GM18508 (cell line): ENCODE data around the gene CNTN1.

Source experiments
- ATAC-seq: cut with Tn5 transposase; IDR thresholded peaks from one replicate; pipeline ENCODE4 v1.9.1; 2021; ENCODE audit warnings: moderate number of reproducible peaks; ENCODE audit not compliant: insufficient read depth, unreplicated experiment

CNTN1 gene

GRCh38 chr12:40762072-40762471, 69.8 kb downstream of the CNTN1 start:
- no peak for ATAC-seq

DNA sequence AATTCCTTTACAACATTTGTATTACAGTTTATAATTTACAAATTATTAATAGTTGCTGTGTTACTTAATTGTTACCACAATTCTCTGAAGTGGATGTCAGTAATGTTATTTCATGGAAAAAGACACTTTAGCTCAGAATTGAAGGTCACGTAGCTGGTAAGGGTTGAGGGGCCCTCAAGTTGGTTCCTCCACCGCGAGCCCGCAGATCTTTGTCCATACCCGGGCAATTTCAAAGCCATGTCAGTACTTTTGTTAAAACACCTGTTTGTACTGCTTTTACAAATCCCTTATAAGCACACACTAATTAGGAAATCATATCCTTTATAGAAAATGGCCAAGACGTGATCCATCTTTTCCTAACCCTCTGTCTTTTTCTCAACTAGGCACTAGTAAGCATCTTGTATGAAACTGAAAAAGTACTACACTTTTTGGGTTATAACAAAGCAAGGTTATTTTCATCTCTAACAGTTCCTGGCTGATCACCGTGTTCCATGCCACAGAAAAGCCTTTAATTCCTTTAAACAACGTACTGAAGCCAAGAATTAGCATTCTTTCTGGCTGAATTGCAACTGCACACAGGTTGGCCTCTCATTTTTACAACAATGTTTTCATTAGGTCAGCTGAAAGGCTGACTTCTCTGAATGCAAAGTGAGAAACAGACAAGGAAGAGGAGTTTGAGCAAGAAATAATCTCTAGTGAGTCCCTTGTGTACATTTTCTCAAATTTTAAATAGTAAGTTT, 76.1 kb downstream of the CNTN1 start:
- no peak for ATAC-seq

DNA sequence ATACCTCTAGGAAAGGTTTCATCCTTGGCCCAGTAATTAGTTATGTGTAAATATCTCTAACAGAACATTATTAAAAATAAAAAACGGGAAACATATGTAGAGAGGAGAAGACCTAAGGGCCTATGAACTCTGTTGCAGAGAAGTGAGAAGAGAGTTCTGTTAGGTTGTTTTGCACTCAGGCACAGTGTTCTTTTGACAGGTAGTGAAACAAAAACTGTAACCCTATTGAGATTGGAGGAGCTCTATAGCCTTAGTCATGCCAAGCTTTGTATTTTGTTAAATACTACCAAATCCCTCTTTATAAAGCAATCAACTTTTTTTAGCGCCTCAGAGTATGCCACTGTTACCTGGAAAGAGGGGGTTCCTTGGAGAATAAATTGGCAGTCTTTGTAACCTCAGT, 77.6 kb downstream of the CNTN1 start:
- no peak for ATAC-seq

DNA sequence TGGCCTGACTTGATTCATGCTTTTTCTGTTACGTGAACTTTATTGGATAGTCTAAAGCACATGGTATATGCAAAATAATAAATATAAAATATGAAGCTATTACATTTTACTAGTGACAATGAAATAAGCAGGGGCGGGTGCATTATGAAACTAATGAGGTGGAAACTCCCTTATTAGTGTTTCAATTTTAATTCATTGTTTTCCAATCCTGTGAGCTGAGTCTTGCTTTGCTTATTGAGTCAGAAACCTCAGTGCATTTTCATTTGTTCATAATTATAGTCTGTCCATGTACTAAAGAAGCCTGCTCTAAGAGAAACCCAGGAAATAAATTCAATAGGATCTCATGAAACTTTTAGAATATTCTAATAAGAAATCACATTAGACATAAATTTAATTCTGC, 78.5 kb downstream of the CNTN1 start:
- no peak for ATAC-seq

DNA sequence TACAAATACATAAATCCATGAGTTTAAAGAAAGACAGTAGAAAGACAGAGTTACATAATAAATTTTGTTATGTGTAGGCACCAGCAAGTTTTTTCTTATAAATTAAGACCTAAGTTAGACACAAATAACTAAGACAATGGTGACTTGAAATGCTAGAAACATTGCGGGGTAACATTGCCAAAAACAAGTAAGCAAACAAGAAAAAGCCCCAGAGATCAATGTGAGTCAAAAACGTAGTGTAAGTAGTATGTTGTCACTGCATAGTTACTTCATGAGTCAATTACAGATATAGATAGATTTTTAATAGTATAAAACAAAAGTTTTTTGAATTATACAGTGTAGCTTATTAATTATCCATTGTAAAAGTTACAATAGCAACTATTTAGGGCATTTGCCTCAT, 83.4 kb downstream of the CNTN1 start:
- no peak for ATAC-seq

DNA sequence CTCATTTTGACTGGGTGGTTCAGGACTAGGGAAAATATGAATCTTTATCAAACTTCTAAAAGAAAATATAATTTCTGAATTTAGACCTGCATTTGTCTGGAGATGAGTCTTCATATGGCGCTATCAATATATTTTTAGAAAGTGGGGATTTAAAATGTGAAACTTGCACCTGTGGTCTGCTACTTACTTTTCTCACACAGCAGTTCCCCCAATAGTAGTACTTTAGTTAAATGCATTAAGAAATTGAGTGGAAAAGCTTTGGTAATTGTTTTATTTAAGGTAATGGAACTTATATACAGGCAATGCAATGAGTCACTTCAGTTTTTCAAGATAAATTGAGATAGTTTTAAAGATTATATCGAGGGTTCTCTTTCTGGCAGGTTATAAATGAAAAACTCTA, 91.9 kb downstream of the CNTN1 start:
- no peak for ATAC-seq

GRCh38 chr12:40788276-40788675, 96.0 kb downstream of the CNTN1 start:
- no peak for ATAC-seq

DNA sequence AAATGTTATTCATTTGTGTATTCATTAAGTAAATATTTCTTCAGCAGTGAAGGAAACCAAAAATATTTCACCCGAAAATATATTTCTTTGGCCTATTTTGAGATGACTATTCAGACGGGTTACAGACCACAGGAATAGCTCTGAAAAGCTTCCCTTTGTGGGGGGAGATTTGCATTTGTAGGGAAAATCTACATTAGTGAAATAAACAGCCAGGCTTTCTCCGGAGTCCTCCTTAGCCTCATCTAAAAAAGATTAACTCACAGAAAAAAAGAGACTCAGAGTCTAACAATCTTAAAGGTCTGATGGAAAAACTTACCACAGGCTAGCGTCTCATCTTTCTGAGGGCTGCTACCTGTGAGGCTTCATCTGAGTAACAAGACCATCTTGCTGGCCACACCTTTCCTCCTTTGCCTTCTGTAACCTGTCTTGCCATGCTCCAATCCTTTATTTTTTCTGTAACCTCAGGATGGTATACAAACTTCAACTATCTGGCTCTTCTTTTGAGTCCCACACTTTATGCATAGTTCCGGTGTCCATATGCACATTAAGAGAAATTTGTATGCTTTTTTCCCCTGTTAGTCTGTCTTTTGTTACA, 100.7 kb downstream of the CNTN1 start:
- no peak for ATAC-seq

DNA sequence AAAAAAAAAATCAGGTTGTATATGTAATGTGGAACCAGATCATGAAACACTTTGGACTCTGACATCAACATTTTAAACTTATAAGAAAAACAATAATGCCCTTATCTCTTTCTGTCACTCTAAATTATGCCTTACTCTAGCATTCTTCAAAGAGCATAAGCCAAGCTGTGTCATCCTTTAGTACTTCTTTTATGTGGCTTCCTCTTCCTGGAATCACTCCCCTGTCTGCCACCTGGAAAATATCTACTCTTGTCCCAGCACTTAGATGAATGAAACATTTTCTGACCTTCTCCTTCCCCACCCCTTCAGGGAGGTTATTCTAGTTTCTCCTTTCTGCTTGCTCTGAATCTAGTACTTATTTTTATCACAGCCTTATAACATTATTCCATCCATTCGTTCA, 101.2 kb downstream of the CNTN1 start:
- no peak for ATAC-seq

DNA sequence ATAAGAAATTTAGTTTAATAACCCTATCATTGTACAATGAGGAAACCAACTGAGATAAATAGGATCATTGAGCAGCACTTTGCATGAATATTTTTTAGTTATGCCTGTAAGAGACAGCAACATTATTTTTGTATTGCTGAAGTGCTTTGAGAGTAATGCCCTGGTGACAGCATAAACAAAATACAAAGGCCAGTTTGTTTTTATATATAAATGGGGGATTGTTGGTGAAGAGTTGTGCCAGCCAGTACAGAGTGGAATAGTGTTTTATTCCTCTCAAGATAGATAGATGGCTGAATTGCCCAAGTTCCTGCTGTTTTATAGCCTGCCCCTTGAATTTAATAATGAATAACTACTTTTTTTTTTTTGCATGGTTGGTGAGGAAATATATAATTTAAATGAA, 101.8 kb downstream of the CNTN1 start:
- no peak for ATAC-seq

- no peak for ATAC-seq
Measured at GRCh38 chr12:40801082-40801481, 108.8 kb downstream of the CNTN1 start.

DNA sequence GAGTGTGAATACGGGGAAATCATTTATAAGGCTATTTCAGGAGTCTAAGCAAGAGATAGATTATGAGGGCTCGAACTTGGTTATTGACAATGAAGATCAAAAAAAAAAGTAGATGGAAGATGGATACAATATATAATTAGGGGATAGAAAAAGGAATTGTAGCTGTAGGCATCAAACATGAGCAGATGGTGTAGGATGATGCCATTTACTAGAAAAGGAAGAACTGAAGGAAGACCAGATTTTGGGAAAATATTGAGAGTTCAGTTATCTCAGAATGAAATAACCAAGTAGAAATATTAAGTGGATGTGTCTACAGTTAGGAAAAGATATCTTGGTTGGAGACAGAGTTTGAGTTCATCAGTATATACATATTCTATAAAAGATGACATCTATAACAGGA, 109.6 kb downstream of the CNTN1 start:
- no peak for ATAC-seq

- ATAC-seq = no peak
Measured at GRCh38 chr12:40802656-40803055, 110.4 kb downstream of the CNTN1 start.

DNA sequence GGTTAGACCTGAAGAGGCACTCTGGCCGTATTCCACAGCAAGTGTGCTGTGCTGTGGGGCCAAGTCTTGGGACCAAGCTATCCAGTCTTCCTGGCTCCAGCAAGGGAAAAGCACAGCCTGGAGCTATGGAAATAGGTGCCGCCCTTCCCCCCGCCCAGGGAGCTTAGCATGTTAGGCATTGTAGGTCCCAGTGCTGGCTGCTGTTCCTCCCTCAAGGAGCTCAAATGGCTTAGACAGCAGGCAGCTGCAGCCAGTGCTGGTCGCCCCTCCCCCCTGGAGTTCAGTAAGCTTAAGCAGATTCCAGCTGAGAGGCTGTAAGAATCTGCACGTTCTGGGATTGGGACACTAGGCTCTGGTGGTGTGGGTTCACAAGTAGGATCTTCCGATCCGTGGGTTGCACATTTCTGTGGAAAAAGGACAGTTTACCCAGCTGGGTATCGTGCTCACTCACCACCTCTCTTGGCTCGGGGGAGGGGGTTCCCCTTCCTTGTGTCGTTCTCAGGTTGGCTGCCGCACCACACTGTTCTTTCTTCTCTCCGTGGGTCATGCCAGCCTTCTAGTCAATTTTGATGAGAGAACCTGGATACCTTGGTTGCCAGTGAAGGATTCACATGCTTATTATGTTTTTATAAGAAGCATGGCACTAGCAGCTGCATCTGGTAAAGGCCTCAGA, 127.3 kb downstream of the CNTN1 start:
- ATAC-seq = no peak

GRCh38 chr12:40820794-40821484, 128.7 kb downstream of the CNTN1 start:
- ATAC-seq = no peak

- ATAC-seq = no peak
Measured at GRCh38 chr12:40825156-40825555, 132.9 kb downstream of the CNTN1 start.

GRCh38 chr12:40827683-40828592, 135.7 kb downstream of the CNTN1 start:
- ATAC-seq = no peak

DNA sequence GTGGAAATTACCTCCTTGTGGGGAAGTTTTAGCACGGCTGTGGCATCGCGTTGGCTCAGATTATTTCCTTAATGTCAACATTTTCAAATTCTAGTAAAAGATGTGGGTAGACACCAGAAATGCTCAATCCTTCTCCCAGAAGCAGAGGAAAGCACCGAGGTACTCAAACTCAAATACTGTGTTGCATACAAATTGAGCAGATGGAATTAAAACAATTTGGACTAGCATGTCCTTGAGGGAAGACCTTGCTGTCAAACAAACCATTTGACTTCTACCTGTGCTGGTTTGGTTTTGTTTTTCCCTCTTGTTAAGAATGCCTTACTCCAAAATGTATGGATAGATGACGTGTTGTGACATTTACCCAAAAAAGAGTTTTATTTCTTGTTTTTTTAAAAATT, 136.4 kb downstream of the CNTN1 start:
- no peak for ATAC-seq

DNA sequence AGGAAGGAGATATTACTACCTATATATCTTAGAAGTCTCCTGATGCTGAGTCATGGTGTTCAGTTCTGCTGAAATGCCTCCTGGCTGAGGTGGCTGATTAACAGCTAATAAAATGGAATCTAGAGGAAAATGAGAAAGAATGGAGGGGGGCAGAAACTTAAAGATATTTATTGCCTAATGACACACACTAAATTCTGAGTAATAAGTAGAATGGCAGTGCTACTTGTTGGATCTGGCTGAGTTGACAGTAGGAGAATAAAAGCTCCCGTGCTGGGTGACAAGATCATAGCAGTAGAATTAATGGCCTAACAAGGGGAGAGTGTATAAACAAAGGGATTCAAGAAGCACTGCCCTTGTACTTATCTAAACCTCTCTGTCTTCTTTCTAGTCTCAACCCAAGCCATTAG, 137.5 kb downstream of the CNTN1 start:
- no peak for ATAC-seq

DNA sequence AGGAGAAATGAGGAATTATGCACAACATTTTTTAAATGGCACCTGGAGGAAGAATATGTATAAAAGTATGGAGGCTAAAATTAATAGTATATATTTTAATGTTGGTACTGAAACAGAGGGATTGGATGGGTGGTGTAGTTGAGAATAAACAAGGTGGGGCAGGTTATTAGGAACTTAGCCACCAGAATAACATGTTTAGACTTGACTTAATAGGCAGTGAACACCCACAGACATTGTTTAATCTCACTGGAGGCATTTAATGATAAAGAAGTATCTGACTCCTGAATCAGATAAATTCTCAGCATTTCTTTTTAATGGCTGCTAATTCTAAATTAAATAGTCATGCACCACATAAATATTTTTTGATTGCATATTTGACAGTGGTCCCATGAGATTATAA, 139.7 kb downstream of the CNTN1 start:
- ATAC-seq = no peak
